NCI-H2029 (cell line): ENCODE results near the gene EIF2B4.
"Not testable (repeated sequence)": the region's sequence is repeated elsewhere in the genome, so short reads cannot be mapped to it uniquely, and the experiment has no call there.

Experiments used
- DNase-seq: peaks from one replicate; lab custom pipeline; 2025; lab: John Stamatoyannopoulos, UW

EIF2B4 gene

DNA sequence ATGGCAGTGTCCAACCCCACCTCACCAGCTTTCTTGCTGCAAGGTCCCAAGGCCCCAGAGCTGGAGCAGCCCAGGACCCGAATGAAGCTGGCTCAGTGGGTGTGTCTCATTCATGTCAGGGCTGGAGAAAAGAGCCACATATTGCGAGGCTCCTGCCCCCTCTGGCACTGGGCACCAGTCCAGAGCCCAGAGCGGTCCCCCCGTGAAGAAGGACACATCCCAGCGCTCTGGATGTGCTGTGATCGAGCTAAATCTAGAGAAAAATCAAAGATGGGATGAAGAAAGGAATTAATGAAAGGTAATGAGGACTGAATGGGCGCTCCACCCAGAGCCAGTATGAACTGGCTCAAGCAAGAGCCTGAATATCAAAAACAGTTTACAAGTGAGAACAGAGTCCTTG lies 34.0 kb downstream of the EIF2B4 start:
- no peak for DNase-seq

DNA sequence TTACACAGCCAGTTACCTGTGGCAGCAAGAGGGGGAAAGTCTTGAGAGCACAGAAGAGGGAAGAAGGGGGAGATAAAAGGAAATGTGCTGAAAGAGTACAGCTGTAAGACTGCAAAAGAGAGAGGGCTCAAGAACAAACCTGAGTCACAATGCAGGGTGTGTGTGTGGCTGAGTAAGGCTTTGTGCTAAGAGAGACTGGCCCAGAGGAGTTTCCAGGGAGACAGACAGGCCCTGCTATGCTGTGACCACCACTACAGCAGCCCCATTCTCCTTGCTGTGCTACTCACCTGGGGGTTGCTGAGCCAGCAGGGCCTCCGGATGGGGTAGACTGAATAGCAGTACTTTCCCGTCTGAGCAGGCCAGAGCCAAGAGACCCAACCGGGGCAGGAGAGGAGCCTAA lies 34.8 kb downstream of the EIF2B4 start:
- no peak for DNase-seq

DNA sequence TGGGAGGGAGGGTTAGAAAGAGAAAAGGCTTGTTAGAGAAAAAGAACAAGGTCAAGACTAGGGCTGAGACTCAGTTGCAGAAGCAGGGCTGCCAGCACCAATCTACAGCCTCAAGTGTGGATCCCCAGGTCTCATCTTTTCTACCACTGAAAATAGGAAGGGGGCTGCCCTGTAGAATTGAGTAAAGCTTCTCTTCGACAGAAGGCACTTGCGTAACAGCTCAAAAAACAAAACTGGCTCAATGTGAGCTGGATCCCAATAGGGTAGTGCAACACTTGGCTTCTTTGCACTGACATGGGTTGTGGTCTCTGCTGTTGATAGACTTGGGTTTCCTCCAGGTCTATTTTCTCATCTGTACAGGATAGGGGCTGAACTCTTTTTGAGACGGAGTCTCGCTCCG lies 45.4 kb downstream of the EIF2B4 start:
- no peak for DNase-seq

DNA sequence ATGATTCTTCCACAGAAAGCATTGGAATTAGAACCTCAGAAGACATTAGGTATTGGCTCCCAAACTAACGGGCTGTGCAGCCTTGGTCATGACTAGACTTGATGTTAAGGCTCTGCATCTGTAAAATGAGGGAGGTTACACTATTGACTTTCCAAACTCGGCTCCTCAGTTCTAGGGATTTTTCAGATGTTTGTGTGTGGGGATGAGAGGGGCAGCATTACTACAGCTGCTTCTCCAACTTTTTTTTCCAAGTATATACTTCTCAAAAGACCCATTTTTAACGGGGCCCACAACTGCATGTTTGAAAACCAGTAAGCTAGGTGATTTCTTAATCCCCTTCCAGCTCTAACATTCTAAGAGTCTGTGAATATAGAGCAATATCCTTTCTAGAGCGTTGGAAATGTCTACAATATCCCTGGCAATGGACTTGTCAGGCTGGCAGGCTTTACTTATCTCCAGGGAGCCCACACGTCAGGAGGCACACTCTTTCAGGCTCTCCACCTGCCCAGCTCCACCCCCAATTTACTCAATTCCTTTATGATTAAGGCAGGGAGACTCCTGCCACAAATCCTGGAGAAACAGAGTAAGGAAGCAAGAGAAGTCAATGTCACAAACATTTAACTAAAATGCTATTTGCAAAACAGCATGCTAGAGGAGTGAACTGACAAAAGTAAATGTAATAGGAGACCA lies 46.4 kb downstream of the EIF2B4 start:
- DNase-seq, result no peak

DNA sequence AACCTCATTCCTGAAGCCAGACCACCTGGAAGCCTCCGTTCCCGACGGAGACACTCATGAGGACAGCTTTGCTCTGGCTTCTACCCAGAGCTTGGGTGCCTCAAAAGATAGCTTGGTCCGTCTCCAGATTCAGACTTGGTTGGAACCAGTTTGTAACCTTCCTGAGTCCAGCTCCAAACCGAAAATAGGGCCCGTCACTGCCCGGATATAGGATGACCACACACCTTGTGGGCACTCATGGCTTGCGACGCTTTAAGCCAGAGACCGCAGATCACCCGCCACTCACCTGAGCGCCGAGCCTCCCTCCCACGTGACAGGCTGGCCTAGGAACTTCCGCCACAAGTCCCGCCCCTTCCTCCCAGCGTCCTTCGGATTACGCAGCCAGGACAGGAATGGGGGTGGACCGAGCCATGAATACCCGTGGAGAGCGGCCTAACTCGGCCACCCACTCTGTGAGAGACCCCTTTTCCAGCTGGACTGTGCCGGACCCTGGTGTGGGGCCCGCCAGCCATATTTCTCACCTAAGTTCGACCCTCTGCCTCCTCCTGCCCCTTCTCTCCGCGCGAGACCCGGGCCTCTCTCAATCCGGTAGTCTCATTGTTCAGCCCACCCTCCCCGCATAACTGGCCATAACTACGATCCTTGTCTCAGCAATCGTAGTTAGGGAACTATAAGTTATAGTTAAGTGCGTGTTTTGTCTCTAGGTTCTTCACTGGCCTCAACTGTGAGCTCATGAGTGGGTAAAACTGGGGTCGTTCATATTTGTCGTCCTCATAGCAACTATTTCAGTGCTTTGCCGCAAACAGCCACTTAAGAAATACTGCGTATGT lies 47.2 kb downstream of the EIF2B4 start, which contains the start of gene MPV17:
MPV17 (minus strand) TSS at position 332 of the 830 bp plus-strand sequence. CDS start 580 bp downstream, outside the sequence.
- DNase-seq, result peak; percentile 89

DNA sequence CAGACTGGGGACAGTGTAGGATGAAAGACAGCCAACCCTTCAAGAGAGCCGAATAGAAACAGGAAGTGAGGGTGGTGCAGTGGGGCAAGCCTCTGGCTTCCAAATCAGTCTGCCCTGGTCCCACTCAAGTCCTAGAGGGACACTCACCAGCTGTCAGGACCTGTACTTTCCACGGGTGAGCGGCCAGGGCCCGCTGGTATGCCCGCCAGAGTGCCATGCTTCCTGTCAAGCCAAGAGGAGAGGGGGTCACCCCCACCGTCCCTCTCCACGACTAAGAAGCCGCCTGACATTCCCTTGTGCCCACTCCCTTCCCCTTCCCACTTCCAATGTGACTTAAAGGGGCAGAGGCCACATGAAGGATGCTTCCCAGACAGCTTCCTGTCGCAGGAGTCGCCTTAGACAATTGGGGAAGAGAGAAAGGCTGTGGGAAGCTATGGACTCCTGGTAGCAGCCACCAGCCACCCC lies 47.8 kb downstream of the EIF2B4 start:
- no peak for DNase-seq

DNA sequence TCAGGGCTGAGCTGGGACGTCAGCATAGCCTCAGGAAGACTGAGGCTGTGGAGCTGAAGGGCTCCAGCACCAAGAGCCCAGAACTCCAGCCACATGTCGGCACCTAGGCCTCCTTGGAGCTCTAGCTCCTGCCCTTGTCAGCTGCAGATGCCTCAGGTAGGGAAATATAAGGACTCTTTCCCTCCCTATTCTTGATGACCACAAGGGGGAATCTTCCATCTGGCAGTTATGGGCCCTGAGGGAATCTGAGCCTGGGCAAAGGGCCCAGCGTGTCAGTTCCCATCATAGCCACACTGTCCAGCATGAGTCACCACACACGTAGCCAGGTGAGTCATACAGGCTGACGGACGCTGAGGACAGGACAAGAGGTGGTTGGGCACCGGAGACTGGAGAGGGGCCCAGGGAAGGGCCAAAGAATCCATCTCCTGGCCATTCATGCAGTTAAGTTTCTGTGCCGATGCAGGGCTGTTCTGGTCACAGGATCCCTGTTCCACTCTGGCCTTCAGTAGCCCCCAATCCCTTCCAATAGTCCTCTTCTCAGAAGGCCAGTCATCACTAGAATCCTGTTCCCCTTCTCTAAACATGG lies 49.1 kb downstream of the EIF2B4 start:
- DNase-seq, result peak; percentile 50

DNA sequence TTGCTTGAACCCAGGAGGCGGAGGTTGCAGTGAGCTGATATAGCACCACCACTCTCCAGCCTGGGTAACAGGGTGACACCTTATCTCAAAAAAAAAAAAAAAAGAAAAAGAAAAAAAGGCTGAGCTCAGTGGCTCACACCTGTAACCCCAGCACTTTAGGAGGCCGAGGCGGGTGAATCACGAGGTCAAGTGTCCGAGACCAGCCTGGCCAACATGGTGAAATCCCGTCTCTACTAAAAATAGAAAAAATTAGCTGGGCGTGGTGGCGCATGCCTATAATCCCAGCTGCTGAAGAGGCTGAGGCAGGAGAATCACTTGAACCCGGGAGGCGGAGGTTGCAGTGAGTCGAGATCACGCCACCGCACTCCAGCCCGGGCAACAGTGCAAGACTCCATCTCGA lies 50.3 kb downstream of the EIF2B4 start:
- DNase-seq, result not testable (repeated sequence)

DNA sequence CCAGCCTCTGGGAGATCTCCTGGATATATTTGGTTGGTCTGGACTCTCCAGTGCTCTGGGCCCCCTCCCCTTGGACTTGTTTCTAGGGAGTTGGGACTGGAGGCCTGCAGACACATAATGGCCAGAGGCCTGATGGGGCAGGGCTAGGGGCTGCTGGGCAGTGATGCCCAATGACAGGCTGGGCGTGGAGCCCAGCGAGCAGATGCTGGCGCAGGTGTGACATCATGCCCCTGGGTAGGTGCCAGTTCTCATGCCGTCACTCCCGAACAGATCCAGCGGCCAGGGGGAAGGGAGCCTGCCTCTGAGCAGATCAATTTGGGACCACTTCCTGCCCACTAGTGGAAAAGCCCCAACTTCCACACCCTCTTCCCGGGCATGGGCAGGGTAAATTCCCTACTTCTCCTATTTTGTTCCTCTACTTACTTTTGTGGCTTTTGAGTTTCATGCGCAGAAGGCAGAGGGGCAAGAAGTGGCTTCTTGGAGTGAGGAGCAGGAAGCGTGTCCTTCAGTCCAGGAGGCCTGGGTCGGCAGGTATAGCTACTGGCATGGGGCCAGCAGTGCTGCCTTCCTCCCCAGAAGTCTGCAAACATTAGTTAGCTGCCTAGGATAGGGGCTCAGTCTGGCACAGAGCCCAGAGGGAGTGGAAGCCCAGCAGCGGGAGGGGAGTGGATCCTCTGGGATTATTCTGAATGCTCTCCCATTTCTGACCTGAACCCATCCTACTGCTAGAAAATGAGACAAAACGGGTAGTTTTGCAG lies 53.3 kb downstream of the EIF2B4 start:
- peak; percentile 76 for DNase-seq

DNA sequence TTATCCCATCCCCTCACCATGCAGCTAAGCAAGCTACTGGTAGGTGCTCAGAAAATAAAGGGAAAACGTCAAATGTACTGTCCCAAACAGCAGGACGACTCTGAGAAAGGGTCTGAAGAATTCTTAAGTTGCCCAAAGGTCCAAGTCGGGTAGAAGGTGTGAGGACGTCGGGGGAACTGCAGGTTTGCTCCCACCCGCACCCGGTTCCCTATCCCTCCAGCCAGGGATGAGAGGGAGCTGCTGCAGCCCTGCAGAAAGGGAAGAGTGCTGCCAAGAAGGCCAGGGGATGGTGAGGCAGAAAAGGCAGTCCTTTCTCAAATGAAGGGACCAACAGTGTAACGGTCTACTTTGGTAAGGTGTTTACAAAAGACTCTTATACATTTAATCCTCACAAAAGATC lies 55.0 kb downstream of the EIF2B4 start:
- no peak for DNase-seq

DNA sequence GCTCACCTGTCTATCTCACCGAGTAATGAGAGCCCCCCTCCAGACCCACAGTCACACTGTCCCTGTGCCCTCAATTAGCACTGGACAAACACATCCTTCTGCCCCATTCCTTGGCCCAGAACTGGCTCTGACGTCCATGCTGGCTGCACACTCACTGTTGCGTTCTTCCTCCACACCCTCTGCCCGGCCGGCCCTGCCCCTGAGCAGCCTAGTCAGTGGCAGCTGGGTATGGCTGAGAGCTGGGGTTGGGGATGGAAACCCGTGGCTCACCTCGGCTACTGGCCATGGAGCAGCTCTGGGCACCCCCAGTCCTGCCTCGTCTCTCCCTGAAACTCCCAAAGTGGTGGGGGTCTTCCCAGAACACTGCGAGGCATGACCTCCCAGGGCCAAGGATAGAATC lies 55.4 kb downstream of the EIF2B4 start:
- DNase-seq, result no peak
